HL-60 (cell line): ENCODE measurements around the gene PLK2.

Experiments
- CTCF ChIP-seq: IDR thresholded peaks from one replicate; pipeline ENCODE4 v1.5.1; 2011; ENCODE audit warnings: low read length, control low read depth, inconsistent platforms; ENCODE audit not compliant: insufficient read depth
- GABPA ChIP-seq: IDR thresholded peaks from 2 replicates; pipeline ENCODE4 v1.6.1; 2012; ENCODE audit warnings: low read depth
- POLR2AphosphoS5 ChIP-seq: IDR thresholded peaks from 2 replicates; pipeline ENCODE4 v1.6.1; 2012; ENCODE audit warnings: low read depth
- SPI1 ChIP-seq: IDR thresholded peaks from 2 replicates; pipeline ENCODE4 v1.6.1; 2012; ENCODE audit warnings: low read depth, mild to moderate bottlenecking, borderline replicate concordance
- TF ChIP-seq, protein P1 (sequence below): IDR thresholded peaks from 2 replicates; pipeline ENCODE4 v1.6.1; 2012; ENCODE audit warnings: low read depth; ENCODE audit not compliant: insufficient replicate concordance

DNA sequence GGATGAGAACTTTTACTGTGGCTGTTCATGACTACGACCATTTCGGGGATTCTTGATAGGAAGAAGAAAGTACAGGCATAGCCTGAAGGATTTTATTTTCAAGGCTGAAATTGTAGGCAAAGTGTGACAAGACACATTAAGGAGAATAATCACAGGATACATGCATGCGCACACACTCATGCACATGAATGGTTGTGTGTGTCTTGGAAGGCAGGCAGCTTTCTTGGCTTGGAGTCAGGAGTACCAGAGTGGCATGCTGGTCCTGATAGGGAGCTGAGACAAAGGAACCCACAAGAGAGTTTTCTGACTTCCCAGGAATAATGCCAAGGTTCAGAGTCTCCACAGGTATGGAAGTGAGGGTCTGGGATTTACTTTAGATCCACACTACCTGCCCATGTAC, 22.2 kb downstream of the PLK2 start:
- TF ChIP-seq, protein P1, sequence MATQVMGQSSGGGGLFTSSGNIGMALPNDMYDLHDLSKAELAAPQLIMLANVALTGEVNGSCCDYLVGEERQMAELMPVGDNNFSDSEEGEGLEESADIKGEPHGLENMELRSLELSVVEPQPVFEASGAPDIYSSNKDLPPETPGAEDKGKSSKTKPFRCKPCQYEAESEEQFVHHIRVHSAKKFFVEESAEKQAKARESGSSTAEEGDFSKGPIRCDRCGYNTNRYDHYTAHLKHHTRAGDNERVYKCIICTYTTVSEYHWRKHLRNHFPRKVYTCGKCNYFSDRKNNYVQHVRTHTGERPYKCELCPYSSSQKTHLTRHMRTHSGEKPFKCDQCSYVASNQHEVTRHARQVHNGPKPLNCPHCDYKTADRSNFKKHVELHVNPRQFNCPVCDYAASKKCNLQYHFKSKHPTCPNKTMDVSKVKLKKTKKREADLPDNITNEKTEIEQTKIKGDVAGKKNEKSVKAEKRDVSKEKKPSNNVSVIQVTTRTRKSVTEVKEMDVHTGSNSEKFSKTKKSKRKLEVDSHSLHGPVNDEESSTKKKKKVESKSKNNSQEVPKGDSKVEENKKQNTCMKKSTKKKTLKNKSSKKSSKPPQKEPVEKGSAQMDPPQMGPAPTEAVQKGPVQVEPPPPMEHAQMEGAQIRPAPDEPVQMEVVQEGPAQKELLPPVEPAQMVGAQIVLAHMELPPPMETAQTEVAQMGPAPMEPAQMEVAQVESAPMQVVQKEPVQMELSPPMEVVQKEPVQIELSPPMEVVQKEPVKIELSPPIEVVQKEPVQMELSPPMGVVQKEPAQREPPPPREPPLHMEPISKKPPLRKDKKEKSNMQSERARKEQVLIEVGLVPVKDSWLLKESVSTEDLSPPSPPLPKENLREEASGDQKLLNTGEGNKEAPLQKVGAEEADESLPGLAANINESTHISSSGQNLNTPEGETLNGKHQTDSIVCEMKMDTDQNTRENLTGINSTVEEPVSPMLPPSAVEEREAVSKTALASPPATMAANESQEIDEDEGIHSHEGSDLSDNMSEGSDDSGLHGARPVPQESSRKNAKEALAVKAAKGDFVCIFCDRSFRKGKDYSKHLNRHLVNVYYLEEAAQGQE: no peak
- no peak for TF ChIP-seq GABPA
- no peak for TF ChIP-seq CTCF
- TF ChIP-seq POLR2AphosphoS5: no peak
- no peak for TF ChIP-seq SPI1
